Activated gamma-delta T cell treated with Interleukin-2 at 50 U/mL for 16 hours (primary cell): ENCODE results near the gene PLCH2.
"Not testable (repeated sequence)": the region's sequence is repeated elsewhere in the genome, so short reads cannot be mapped to it uniquely, and the experiment has no call there.

Experiments used
- DNase-seq: peaks from one replicate; pipeline ENCODE4 v3.0.0-alpha.2; 2020

PLCH2 gene

DNA sequence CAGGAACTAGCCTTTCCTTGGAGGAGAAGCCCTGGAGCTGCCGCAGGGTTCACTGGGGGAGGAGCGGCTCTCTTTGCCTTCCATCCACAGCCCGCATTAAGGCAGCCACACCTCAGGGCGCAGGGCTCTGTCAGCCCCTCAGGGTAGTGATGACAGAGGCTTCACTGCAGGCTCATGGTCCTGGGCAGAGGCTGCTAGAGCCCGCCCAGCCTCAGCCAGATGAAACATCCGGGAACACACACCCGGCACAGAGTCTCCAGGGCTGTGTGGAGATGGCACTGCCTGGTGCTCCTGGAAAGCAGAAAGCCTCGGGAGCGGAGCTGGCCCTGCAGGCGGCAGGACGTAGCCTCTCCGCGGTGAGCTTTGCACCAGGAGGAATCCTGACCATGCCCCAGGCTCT, 34.3 kb upstream of the PLCH2 start:
- DNase-seq: no peak

DNA sequence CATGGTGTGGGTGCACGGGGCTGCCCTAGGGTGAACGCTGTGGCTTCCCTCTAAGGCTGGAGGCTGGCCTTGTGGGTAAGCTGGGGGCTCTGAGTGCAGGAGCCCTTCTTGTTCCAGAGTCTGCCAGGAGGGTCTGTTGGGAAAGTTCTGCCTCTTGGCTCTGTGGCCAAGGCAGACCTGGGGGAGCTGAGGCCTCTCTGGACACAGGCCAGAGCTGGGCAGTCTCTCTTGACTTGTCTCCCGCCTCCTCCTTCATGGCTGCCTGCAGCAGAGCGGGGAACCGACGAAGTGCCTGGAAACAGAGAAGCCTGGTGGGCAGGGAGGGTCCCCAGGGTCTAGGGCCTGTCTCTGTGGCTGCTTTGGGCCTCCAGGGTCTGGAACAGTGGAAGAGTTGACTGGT, 33.4 kb upstream of the PLCH2 start:
- DNase-seq: no peak

DNA sequence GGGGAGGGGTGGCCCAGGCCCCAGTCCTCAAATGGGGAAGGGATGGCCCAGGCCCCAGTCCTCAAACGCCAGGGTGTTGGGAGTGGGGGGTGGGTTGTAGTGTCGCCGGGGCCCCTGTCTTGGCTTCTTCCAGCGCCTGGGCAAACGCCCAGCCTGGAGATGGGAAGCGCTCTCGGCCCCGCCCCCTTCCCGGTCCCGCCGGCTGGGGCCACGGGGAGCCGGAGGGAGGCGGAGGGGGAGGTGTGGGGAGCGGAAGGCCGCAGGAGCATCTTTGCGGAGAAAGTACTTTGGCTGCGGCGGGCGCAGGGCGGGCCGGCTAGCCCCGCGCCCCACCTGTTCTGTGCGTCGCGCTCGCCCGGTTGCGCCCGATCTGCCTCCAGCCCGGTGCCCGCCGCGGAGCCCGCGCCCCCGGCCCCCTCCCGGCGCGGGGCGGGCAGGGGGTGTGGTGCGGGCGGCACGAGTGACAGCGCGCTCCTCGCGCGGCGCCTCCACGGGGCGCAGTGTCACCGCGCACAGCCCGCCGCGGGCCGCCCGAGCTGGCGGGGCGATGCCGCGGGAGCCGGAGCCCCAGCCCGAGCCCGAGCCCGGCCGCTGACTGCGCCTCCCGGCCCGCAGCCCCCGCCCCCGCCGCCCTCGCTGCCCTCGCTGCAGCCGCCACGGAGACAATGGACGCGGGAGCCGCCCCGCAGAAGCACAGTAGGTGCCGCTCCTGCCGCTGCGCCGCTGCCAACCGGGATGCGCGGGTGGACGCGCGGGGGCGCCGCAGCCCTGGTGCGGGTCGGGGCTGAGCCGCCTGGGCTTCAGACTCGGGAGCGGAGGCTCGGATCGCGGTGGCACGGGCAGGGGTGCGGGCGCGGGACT, 32.6 kb upstream of the PLCH2 start:
- DNase-seq: peak; percentile 13

DNA sequence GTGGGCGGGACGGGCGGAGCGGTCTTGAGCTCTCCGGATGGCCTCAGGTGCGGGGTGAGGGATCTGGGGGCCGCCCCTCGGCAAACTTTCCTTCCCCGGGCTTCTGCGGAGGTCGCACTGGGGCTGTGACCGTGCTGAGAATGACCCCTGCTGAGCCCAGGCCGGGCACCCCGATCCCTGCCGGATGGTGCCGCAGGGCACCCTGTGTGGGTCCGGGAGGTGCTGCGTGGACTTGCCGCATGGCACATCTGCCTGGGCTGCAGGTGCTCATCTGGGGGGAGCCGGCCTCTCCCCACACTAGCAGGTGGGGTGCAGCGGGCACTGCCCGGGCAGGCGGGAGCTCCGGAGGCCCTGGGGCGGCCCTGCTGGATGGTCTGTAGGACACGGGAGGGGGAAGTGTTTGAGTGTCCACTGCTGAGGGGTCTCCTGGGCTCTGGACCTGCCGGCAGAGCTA, 31.9 kb upstream of the PLCH2 start:
- DNase-seq: no peak

DNA sequence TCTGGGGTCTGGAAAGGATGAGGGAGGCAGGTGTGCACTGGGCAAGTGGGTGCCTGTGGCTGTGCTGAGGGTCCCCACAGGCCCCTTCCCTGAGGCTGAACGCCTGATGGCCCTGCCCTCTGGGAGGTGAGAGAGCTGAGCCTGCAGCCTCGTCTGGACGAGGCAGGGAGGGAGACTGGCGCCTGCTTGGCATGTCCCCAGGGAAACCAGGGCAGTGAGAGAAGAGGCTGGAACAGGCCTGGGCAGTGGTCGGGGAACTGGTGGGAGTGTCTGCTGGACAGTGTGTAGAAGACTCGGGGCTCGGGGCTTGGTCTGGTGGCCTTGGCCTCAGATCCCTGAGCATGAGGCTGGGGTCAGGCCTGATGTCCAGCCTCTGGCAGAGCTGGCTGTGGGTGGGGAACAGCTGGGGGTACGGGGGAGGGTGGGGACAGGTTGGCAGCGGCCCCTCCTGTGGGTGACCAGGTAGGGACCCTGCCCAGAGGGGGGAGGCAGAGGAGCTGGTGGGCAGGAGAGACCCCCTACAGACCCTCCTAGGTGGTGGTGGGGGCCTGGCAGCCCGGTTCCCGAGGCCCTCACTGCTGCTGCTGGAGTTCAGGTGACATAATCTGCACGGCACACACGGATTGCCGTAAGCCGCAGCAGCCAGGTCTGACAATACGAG, 30.8 kb upstream of the PLCH2 start:
- DNase-seq: no peak

DNA sequence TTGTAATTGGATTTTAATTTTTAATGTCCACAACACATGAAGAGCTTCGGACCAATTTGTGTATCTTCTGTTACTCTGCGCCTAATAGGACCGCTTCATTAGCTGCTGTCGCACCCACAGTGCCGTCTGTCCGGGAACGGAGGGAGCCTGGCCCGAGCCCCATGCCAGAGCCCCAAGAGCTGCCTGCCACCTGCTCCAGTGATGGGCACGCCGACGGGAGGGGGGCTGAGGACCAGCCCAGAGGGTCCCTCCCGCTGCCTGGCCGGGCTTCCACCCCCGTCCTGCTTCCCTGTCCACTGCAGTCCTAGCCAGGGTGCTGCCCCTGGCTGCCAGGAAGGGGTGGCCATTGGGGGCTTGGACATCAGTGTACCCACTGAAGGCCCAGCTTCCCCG, 30.3 kb upstream of the PLCH2 start:
- DNase-seq: no peak

DNA sequence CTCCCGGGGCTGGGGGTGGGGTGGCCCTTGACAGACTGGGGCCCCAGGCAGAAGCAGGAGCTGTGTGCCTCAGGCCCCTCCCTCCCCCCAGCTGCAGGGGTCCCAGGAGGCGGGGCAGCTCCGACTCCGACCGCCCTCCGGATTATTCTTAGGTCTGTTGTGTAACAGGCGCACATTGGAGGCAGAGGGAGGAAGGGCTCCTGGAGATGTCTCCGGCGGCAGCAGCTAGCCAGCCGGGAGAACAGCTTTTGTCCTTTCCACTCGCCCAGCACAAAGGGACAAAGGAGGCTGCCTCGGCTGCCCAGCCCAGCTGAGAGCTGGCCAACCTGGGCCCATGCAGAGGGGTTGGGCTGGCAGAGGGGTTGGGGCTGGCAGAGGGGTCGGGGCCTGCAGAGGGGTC, 29.7 kb upstream of the PLCH2 start:
- DNase-seq: no peak

DNA sequence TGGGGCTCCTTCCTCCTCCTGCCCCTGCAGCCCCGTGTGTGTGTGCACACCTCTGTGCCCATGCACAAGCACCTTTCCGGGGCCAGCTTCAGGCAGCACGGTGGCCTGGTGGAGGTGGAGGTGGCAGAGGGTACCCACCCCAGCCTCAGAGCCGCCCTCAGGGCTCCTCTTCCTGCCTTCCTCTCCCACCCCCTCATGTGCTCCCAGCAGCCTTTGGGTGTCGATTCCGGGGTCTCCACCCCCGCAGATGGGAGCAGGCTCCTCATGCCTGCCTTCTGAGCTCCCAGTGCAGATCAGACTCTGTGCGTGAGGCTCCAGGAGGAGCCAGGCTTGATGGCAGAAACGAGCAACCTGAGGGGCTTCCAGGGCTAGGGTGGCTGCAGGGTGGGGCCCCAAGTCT, 29.2 kb upstream of the PLCH2 start:
- DNase-seq: no peak

DNA sequence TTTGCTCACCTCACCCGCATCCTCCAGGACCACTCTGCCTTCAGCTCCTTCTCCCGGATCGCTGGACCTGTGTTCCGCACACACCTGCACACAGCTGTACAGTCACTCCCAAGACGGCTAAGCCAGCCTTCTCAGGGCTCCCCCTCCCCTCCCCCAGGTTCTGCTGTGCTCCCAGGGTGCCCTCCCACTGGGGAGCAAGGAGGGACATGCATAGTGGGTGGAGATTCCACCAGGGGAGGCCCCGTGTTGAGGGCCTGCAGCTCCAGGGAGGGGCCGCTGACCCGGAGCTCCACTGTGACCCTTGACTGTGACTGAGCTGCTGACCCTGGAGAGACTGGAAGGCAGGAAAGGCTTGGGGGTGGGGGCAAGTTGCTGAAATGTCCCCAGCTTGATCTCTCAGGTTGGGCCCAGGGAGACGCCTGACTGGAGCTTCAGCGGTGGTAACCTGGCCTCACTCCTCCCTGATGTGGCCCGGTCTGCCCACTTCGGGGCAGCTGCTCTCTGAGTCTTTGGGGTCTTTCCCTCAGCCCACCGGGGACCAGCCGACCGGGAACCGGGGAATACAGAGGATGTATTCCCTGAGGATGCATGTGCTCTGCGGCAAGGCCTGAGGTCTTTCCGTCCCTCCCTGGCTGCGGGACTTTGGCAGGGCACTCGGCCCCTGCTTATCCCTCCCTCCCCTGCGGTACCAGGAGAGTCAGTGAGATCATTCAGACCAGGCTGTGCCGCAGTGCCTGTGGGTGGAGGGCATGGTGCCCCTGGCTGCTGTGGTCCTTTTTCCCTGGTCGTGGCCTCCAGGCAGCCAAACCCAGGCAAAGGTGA, 28.6 kb upstream of the PLCH2 start:
- no peak for DNase-seq

DNA sequence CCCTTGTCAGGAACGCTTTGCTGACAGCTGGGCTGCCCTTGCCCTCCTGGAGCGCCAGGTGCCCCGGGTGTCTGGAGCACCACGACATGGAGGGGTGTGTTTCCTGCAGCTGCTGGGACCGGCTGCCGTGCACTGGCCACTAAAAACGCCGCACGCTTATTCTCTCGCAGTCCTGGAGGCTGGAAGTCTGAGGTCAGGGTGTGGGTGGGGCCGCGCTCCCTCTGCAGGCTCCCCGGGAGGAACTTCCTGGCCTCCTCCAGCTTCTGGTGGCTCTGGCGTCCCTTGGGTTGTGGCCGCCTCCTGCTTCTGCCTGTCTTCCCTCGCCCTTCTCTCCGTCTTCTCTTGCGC, 28.0 kb upstream of the PLCH2 start:
- DNase-seq: no peak

DNA sequence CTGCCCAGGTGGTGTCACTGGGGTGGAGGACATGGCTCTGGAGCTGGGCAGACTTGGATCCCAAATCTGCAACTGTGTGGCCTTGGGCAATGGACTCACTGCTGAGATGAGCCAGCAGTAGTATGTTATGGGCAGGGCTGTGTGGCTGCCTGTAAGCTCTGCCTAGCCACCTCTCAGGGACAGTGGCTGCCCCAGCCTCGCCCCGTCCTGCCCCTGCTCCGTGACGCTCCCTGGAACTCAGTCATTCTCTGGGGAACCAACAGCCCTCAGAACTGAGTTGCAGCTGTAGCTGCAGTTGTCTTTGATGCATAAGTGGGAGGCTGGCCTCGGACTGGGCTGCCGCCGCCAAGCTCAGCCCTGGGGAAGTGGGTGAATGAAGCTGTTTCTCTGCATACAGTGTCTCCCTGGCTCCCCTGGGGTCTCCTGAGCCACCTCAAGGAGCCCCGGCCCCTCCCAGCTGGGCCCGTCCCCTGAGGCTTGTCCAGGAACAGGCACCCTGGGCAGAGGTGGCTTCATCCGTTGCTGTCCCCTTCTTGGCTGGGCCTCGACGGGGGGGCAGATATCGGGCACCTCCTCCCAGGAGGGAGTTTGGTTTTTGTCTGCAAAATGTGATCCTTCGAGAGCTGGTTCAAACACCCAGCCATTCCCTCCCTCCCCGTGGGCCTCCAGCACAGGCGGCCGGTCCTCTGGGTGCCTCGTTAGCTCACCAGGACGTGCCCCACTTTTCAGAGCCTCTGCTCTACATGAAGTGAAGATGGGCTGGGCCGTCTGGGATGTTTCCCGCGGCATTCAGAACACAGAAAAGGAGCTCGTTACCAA, 26.2 kb upstream of the PLCH2 start:
- DNase-seq: no peak

DNA sequence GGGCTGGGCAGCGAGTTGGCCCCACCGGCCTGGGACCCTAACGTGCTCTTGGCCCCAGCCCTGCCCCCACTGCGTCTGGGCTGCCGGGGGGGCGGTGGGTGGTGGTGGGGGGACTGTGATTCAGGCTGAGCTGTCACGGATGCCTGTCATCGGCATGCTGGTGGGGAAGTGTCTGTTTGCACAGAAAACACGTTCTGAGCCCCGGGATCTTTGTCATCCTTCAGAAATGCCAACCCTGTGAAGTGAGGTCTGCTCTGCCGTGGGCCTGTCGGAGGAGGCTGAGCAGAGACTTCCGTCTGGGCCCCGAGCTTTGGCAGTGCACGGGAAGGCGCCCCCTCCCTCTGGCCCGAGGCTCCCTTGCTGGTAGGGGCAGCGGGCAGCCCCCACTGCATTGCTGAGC, 24.3 kb upstream of the PLCH2 start:
- DNase-seq: no peak

DNA sequence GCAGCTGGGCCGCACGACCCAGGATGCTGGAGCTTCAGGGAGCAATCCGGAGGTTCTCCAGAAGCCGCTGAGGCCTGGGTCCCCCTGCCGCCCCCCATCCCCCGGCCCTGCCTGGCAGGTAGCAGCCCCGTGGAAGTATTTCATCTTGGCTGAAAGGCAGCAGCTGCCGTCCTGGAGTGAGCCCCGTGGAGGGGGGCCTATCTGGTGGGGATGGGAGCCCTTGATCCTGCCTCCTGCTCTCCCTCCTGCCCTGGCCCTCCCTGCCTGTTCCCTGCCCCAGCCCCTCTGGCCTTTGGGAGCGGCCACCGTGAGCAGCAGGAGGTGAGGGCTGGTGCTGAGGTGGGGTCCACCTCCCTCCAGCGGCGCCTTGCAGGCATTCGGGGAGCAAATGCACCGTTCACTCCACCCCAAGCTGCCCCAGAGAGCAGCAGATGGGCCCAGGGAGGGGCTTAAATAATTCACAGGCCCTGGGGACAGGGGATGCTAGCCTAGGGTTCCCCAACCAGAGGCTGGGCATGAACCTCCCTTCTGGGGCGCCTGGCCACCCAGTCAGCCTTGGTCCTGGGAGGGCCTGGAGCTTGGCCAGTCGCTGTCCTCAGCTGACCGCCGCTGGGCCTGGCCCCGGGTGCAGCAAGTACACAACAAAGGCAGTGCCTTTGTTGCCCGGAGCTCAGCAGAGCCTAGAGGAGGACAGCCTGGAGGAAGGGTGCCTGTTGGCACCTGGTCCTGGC, 23.7 kb upstream of the PLCH2 start:
- DNase-seq: no peak

DNA sequence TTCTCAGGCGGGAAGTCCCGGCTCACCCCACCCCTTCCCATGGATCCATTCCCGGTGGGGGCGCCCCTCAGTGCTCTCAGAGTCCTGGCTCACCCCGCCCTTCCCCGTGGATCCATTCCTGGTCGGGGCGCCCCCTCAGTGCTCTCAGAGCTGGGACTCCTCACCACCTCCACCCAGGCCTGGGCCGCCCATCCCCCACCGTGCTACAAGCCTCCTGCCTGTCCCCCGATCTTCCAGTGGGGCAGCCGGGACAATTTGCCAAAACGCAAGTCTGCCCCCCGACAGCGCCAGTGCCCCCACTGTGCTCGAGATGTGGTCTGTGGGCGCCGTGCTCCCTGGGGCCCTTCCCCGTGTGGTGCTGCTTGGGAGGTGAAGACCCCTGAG, 23.2 kb upstream of the PLCH2 start:
- DNase-seq: no peak

DNA sequence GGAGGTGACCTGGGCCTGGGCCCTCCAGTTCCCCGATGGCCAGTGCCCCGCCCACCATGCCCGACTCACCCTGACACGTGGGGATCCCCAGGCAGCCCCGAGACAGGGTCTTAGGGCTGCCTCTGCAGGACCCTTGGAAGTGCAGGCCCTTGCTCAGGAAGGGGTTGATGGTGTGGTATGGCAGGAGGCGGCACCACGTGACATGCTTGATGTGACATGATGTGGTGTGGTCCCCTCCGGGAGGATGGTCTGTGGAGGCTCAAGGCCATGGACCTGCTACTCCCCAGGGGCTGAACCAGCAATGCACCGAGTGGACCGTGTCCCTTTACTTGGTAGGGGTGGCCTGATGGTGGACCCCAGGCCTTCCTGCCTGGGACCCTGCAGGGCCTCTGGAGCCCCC, 21.9 kb upstream of the PLCH2 start:
- no peak for DNase-seq

DNA sequence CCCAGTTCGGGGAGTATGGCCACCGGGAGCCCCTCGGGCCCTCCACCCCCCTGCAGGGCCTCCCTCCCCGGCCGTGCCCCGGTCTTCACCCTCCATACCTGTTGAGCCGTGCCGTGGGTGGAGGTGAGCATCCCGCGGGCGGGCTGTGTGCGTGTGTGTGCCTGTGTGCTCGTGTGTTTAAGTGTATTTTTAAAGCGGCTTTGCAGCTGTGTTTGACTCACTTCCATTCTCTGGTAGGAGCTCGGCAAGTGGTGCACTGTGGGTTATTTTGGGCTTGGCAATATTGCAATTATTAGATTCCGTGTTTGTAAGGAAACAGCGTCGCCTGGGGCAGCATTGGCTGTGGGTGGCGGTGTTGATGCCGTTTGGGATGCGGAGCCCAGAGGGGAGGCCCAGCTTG, 20.3 kb upstream of the PLCH2 start:
- DNase-seq: no peak

DNA sequence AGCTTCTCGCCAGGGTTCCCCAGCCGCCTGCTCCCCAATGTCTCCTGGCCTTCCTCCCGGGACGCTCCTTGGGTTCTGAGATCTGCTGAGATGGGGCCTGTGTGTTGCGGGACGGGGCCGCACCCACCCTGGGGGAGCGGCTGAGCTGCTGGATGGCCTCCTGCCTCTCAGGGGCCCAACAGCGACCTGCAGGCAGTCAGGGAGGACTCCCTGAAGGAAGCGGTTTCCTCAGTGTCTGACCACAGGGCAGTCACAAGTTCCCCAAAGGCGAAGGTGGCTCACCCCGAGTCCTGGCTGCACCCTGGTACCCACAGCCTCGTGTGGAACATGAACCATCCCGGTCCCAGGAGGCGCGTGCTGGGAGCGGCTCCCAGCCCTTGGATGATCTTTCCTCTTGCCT, 18.6 kb upstream of the PLCH2 start:
- DNase-seq: no peak

DNA sequence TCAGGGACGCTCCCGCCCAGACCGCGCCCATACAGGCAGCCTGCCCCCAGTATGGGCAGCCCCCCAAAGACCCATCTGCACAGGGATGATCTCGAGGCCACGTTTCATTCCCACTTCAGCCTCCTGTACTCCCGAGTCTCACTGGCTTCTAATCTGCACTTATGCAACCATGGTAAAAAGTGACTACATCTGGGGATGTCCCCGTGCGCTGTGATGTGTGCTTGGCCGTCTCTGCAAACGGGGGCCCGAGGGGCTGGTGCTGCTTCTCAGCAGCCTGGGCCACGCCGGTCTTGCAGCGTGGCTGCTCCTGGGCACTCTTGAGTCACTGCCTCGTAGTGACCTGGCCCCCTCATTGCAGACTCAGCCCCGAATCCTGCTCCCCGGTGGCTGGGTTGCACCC, 17.4 kb upstream of the PLCH2 start:
- no peak for DNase-seq

DNA sequence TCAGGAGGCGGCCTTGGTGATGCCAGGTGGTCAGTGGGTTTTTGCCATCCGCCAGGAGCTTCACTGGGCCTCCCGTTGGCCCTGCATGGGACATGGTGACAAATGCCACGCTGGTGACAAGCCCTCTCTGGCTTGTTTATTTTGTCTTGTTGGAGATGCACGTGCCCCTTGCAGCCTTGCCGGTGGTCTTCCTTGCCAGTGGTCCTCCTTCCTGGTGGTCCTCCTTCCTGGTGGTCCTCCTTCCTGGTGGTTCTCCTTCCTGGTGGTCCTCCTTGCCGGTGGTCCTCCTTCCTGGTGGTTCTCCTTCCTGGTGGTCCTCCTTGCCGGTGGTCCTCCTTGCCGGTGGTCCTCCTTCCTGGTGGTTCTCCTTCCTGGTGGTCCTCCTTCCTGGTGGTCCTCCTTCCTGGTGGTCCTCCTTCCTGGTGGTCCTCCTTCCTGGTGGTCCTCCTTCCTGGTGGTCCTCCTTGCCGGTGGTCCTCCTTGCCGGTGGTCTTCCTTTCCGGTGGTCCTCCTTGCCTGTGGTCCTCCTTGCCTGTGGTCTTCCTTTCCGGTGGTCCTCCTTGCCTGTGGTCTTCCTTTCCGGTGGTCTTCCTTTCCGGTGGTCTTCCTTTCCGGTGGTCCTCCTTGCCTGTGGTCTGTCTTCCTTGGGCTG, 16.9 kb upstream of the PLCH2 start:
- DNase-seq: not testable (repeated sequence)

DNA sequence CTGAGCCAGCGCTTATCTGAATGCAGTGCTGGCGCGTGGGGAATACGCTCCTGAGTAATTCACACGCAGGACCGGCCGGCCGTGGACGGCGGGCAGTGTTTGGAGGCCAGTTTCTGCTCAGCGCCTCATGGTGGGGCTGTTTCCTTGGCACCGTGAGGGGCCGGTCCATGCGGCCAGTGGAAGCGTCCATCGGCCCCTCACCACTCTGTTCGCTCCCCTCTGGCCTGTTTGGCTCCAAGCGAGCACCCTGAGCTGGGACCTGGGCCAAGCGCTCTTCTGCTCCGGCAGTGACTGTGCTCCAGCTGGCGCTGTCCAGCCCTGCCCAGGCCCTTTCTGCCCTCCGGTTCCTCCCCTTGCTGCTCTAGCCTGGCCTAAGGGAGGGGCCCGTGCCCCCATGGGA, 16.3 kb upstream of the PLCH2 start:
- no peak for DNase-seq

DNA sequence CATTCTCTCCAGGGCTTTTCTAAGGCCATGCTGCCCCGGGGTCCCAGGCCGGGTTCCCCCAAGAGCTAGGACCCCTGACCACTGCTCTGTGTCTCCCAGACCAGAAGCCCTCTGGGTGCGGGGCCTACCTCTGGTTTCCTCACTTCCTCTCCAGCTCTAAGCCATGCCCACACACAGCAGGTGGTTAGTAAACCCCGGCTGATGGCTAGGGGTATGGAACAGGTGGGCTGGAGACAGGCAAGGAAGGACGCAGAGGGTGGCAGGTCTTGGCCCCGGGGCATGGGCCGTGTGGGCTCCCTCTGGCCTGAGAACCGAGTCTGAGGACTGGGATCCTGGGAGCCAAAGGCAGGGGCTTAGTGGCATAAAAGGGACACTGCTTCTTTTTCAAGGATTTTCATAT, 15.9 kb upstream of the PLCH2 start:
- no peak for DNase-seq
